GM12878 (cell line): ENCODE data around the gene SARM1.

Source experiments
- CTCF ChIP-seq, 3 experiments: IDR thresholded peaks in 2 of 3; conservative IDR thresholded peaks in 1 of 3; 2 replicates each; pipeline ENCODE4 v1.5.1; 2011; ENCODE audit warnings: low read depth in 3 of 3, low read length in 3 of 3, mild to moderate bottlenecking in 3 of 3, control low read depth in 2 of 3, moderate library complexity in 2 of 3, inconsistent platforms in 1 of 3, mixed read lengths in 1 of 3; ENCODE audit not compliant: control insufficient read depth in 2 of 3, insufficient read depth in 1 of 3; ENCODE audit errors: extremely low read depth in 1 of 3
- E2F4 ChIP-seq: IDR thresholded peaks from 2 replicates; pipeline ENCODE4 v1.6.1; 2012; ENCODE audit warnings: low read depth, low read length, improper control_type of control experiment
- POLR2A ChIP-seq: IDR thresholded peaks from 2 replicates; pipeline ENCODE4 v1.6.1; 2011; ENCODE audit warnings: low read depth, mild to moderate bottlenecking, low read length
- POLR2AphosphoS5 ChIP-seq: IDR thresholded peaks from 2 replicates; pipeline ENCODE4 v1.6.1; 2011; ENCODE audit warnings: mild to moderate bottlenecking, low read length, inconsistent platforms
- SREBF2 ChIP-seq: IDR thresholded peaks from 2 replicates; pipeline ENCODE4 v1.6.1; 2012; ENCODE audit warnings: mild to moderate bottlenecking, low read length
- TCF12 ChIP-seq: IDR thresholded peaks from 2 replicates; pipeline ENCODE4 v1.6.1; 2011; ENCODE audit warnings: low read depth, mild to moderate bottlenecking, low read length
- ZZZ3 ChIP-seq: IDR thresholded peaks from 2 replicates; pipeline ENCODE4 v1.6.1; 2011; ENCODE audit warnings: low read depth; ENCODE audit not compliant: control insufficient read depth, insufficient read length

DNA sequence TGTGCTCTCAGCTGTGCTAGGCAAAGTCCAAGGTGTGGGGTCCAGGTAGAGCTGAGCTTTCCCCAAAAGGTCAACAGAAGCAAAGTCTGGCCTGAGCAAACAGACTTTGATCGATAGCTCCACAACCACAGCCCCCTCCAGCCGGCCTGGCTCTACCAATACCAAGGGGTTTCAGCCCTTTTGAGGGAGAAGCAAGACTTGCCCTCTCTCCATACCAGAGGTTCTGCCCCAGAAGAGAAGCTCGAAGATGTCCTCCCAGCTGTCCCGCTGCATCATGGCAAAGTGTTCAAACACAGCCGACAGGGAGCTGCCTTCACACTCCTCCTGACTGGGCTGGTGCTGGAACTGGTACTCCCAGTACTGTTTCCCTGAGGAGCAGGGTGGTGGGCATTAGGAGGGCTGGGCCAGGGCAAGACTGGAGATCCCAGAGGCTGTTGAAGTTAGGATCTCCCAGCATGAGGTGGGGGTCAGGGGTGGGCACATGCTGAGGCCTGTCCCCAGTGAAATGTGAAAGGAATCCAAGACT, 3.1 kb upstream of the SARM1 start:
- TF ChIP-seq CTCF (IDR thresholded peaks at IDR 0.05 in 2 of 3, conservative IDR thresholded peaks at IDR 0.05 in 1 of 3; ENCODE audit: control insufficient read depth in 2 of 3, extremely low read depth in 1 of 3, insufficient read depth in 1 of 3, low read depth in 3 of 3, low read length in 3 of 3) (no peak), ZZZ3 (no peak), POLR2AphosphoS5 (no peak), TCF12 (no peak), SREBF2 (no peak), POLR2A (no peak), E2F4 (no peak)
